Measurements from ENCODE around the gene ABCA4.

GRCh38 chr1:94022471-94023189 is 98.3 kb downstream of the ABCA4 start:
- no peak for TF ChIP-seq CTCF (IDR thresholded peaks at IDR 0.05 in 4 of 5, conservative IDR thresholded peaks at IDR 0.05 in 1 of 5)
- TF ChIP-seq POLR2A (IDR thresholded peaks at IDR 0.05): no peak
